Keratinocyte (primary cell): ENCODE measurements around the gene KLF16. TPM values are rescaled to one million over a fixed set of nuclear protein-coding genes. Genes with fewer than 3 reads are reported as not detected.

Experiments used
- DNase-seq: peaks from one replicate; pipeline ENCODE4 v3.0.0-alpha.2; 2011; ENCODE audit warnings: low read depth, missing footprints, low spot score
- FAIRE-seq: peaks from 2 replicates; lab custom pipeline; 2011; peaks lifted over from hg19 to GRCh38; lab: Jason Lieb, UNC
- H2AFZ ChIP-seq: 2 replicates; pipeline ENCODE4 v1.6.0; 2012; ENCODE audit warnings: low read length, control low read depth, inconsistent platforms; ENCODE audit not compliant: control insufficient read depth
- H3K27ac ChIP-seq: 2 replicates; pipeline ENCODE4 v1.5.1; 2011; ENCODE audit warnings: low read length; ENCODE audit not compliant: control insufficient read depth, insufficient read depth
- H3K27me3 ChIP-seq: 3 replicates; pipeline ENCODE4 v1.6.0; 2011; ENCODE audit warnings: low read length; ENCODE audit not compliant: control insufficient read depth, insufficient read depth; ENCODE audit errors: extremely low read depth
- H3K36me3 ChIP-seq, 2 experiments: 2 replicates in 1 of 2; 3 replicates in 1 of 2; pipeline ENCODE4 v1.5.1; 2011; ENCODE audit warnings: low read length in 2 of 2, mild to moderate bottlenecking in 1 of 2; ENCODE audit not compliant: control insufficient read depth in 2 of 2, insufficient read depth in 2 of 2; ENCODE audit errors: extremely low read depth in 1 of 2
- H3K4me1 ChIP-seq: 3 replicates; pipeline ENCODE4 v1.5.1; 2011; ENCODE audit warnings: low read length; ENCODE audit not compliant: control insufficient read depth, insufficient read depth; ENCODE audit errors: extremely low read depth
- H3K4me2 ChIP-seq: 3 replicates; pipeline ENCODE4 v1.6.0; 2011; ENCODE audit warnings: low read depth, low read length; ENCODE audit not compliant: control insufficient read depth, insufficient read depth; ENCODE audit errors: extremely low read depth
- H3K4me3 ChIP-seq, 3 experiments: fragments of 200-600 bp in 1 of 3; sonication (generic) in 1 of 3; 2 replicates in 2 of 3; 3 replicates in 1 of 3; pipeline ENCODE4 v1.5.1; 2011 to 2016; ENCODE audit warnings: low read length in 3 of 3, mild to moderate bottlenecking in 3 of 3, control low read depth in 2 of 3, inconsistent platforms in 1 of 3, low read depth in 1 of 3, mixed read lengths in 1 of 3, mixed run types in 1 of 3, moderate library complexity in 1 of 3; ENCODE audit not compliant: control insufficient read depth in 2 of 3, insufficient read depth in 2 of 3; ENCODE audit errors: extremely low read depth in 1 of 3
- H3K79me2 ChIP-seq: 2 replicates; pipeline ENCODE4 v1.6.0; 2012; ENCODE audit warnings: low read length; ENCODE audit not compliant: control insufficient read depth, insufficient read depth
- H3K9ac ChIP-seq: 3 replicates; pipeline ENCODE4 v1.6.0; 2011; ENCODE audit warnings: low read length; ENCODE audit not compliant: control insufficient read depth, insufficient read depth; ENCODE audit errors: extremely low read depth
- H3K9me1 ChIP-seq: 3 replicates; pipeline ENCODE4 v1.6.0; 2011; ENCODE audit warnings: low read length; ENCODE audit not compliant: control insufficient read depth, insufficient read depth; ENCODE audit errors: extremely low read depth
- H3K9me3 ChIP-seq: 2 replicates; pipeline ENCODE4 v1.5.1; 2012; ENCODE audit warnings: low read depth, low read length; ENCODE audit not compliant: control insufficient read depth
- H4K20me1 ChIP-seq: 3 replicates; pipeline ENCODE4 v1.6.0; 2011; ENCODE audit warnings: low read length; ENCODE audit not compliant: control insufficient read depth, insufficient read depth; ENCODE audit errors: extremely low read depth
- EZH2 ChIP-seq: IDR thresholded peaks from one replicate; pipeline ENCODE4 v1.6.1; 2012; ENCODE audit warnings: inconsistent platforms, mild to moderate bottlenecking, low read length, moderate library complexity
- dilution Hi-C: fragments of 300-500 bp; cut with MboI; formaldehyde crosslinking; loops from one replicate; pipeline ENCODE4 v1.7.0; 2020; ENCODE audit warnings: low sequenced_read_pairs; ENCODE audit not compliant: extremely low pct_ligation_motif_present
- polyA plus RNA-seq, 5 experiments: library from polyadenylated mRNA; depleted of rRNA in 3 of 5; stranded (reverse) in 3 of 5; stranded (forward) in 1 of 5; unstranded in 1 of 5; fragments of >200 nt; gene quantifications; 1 replicate in 1 of 5; 2 replicates in 3 of 5; 3 replicates in 1 of 5; pipeline versions ENCODE4 v1.2.1 to v1.2.3, GENCODE V29; 2011 to 2012; ENCODE audit warnings: missing spikeins in 2 of 5, low read depth in 1 of 5, low replicate concordance in 1 of 5
- TF ChIP-seq, protein P1 (sequence below), 3 experiments: IDR thresholded peaks in 1 of 3; conservative IDR thresholded peaks in 1 of 3; optimal IDR thresholded peaks in 1 of 3; 2 replicates in 2 of 3; 3 replicates in 1 of 3; pipeline versions ENCODE3 to v1.5.1; 2011; ENCODE audit warnings: low read length in 3 of 3, mild to moderate bottlenecking in 3 of 3, moderate library complexity in 2 of 3, control low read depth in 1 of 3, inconsistent platforms in 1 of 3; ENCODE audit not compliant: insufficient read depth in 2 of 3; ENCODE audit errors: extremely low read depth in 1 of 3

Gene KLF16
- polyA plus RNA-seq, 1 donor (not counting 4 experiments of a cell fraction or from before 2014, with no cell fraction given): 4.9 TPM

DNA sequence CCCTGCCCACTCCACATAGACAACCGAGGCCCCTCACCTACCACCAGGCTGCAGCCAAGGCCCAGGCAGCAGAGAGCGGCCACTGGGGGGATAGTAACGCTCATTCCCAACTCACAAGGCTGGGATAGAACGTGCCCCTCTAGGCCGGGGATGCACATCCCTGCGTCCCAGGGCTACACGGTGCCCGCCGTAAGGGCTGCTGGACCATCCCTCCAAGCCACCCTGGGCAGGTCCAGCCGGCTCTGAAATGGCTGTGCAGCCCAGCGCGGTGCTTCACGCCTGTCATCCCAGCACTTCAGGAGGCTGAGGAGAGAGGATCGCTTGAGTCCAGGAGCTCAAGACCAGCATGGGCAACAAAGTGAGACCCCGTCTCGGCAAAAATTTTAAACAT lies 18.3 kb downstream of the KLF16 start:
- dilution Hi-C loops: no loop called here
- TF ChIP-seq EZH2: no peak
- TF ChIP-seq, protein P1, sequence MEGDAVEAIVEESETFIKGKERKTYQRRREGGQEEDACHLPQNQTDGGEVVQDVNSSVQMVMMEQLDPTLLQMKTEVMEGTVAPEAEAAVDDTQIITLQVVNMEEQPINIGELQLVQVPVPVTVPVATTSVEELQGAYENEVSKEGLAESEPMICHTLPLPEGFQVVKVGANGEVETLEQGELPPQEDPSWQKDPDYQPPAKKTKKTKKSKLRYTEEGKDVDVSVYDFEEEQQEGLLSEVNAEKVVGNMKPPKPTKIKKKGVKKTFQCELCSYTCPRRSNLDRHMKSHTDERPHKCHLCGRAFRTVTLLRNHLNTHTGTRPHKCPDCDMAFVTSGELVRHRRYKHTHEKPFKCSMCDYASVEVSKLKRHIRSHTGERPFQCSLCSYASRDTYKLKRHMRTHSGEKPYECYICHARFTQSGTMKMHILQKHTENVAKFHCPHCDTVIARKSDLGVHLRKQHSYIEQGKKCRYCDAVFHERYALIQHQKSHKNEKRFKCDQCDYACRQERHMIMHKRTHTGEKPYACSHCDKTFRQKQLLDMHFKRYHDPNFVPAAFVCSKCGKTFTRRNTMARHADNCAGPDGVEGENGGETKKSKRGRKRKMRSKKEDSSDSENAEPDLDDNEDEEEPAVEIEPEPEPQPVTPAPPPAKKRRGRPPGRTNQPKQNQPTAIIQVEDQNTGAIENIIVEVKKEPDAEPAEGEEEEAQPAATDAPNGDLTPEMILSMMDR (optimal IDR thresholded peaks at IDR 0.05 in 1 of 3, IDR thresholded peaks at IDR 0.05 in 1 of 3, conservative IDR thresholded peaks at IDR 0.05 in 1 of 3; ENCODE audit: extremely low read depth in 1 of 3, insufficient read depth in 2 of 3, low read length in 3 of 3): no peak

DNA sequence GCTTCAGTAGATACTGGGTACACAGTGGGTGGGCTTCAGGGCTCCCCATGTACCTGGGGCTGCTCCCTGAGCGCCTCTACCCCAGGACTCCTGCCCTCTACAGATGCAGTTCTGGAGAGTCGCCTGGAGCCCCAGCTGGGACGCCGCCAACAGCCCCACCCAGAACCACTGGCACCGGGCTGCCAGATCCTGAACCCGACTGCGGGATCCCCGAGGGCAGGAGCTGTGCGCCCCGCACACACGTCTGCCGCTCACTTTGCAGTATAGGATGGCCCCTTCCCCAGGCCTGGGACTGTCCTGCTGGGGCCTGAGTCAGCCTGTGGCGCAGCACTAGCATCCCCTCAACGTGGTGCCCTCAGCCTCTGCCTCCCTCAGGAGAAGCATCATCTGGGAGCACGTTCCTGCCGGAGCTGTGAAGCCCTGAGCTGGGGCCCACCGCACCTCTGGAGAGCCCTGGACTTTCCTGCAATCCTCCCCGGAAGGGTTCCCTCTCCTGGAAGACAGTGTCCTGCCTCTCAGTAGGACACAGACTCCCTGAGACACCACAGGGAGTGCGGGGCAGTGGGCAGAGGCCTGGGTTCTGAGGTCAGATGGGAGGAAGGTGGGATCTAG lies 18.8 kb downstream of the KLF16 start:
- Histone ChIP-seq H3K27ac (peak overlapping the region; percentile 73), H3K4me3 (peak overlapping the region in 1 of 3 experiments; percentile 56), H3K4me2 (peak overlapping the region; percentile 82), H4K20me1 (peaks cover 29% of the 10 kb centered on the region), H3K27me3 (no peaks in the 10 kb centered on the region), H3K4me1 (peaks cover 62% of the 10 kb centered on the region), H3K9me1 (no peaks in the 10 kb centered on the region), H3K79me2 (peaks cover 83% of the 10 kb centered on the region), H3K9me3 (no peaks in the 10 kb centered on the region), H2AFZ (no peak overlapping the region), H3K9ac (peak overlapping the region; percentile 72), H3K36me3 (peaks cover 4 to 18% of the 10 kb centered on the region in 2 experiments)
- no peak for DNase-seq
- TF ChIP-seq, protein P1 (optimal IDR thresholded peaks at IDR 0.05 in 1 of 3, IDR thresholded peaks at IDR 0.05 in 1 of 3, conservative IDR thresholded peaks at IDR 0.05 in 1 of 3; ENCODE audit: extremely low read depth in 1 of 3, insufficient read depth in 2 of 3, low read length in 3 of 3): peak in 1 of 3 experiments; percentile 23
- TF ChIP-seq EZH2: no peak
- dilution Hi-C loops: no loop called here
- no peak for FAIRE-seq

More for the DNA sequence above, 18.3 kb downstream of the KLF16 start:
- no peaks in the 10 kb centered on the region for H3K9me1 ChIP-seq
- H3K4me3 ChIP-seq: no peak overlapping the region
- no peak for DNase-seq
- H3K4me1 ChIP-seq: peaks cover 62% of the 10 kb centered on the region
- H3K27ac ChIP-seq: no peak overlapping the region
- no peaks in the 10 kb centered on the region for H3K9me3 ChIP-seq
- H4K20me1 ChIP-seq: peaks cover 27% of the 10 kb centered on the region
- H2AFZ ChIP-seq: no peak overlapping the region
- H3K27me3 ChIP-seq: no peaks in the 10 kb centered on the region
- H3K4me2 ChIP-seq: no peak overlapping the region
- H3K9ac ChIP-seq: peak overlapping the region; percentile 72
- H3K36me3 ChIP-seq: peaks cover 6 to 14% of the 10 kb centered on the region in 2 experiments
- H3K79me2 ChIP-seq: peaks cover 78% of the 10 kb centered on the region
- FAIRE-seq: no peak
